HG02763 (cell line): ENCODE results near the gene PDLIM5.
"Not testable (repeated sequence)": the region's sequence is repeated elsewhere in the genome, so short reads cannot be mapped to it uniquely, and the experiment has no call there.

ENCODE experiments used
- ATAC-seq: cut with Tn5 transposase; IDR thresholded peaks from one replicate; pipeline ENCODE4 v1.9.1; 2021; ENCODE audit warnings: mild to moderate bottlenecking, moderate library complexity; ENCODE audit not compliant: unreplicated experiment

Gene PDLIM5, protein sequence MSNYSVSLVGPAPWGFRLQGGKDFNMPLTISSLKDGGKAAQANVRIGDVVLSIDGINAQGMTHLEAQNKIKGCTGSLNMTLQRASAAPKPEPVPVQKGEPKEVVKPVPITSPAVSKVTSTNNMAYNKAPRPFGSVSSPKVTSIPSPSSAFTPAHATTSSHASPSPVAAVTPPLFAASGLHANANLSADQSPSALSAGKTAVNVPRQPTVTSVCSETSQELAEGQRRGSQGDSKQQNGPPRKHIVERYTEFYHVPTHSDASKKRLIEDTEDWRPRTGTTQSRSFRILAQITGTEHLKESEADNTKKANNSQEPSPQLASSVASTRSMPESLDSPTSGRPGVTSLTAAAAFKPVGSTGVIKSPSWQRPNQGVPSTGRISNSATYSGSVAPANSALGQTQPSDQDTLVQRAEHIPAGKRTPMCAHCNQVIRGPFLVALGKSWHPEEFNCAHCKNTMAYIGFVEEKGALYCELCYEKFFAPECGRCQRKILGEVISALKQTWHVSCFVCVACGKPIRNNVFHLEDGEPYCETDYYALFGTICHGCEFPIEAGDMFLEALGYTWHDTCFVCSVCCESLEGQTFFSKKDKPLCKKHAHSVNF

DNA sequence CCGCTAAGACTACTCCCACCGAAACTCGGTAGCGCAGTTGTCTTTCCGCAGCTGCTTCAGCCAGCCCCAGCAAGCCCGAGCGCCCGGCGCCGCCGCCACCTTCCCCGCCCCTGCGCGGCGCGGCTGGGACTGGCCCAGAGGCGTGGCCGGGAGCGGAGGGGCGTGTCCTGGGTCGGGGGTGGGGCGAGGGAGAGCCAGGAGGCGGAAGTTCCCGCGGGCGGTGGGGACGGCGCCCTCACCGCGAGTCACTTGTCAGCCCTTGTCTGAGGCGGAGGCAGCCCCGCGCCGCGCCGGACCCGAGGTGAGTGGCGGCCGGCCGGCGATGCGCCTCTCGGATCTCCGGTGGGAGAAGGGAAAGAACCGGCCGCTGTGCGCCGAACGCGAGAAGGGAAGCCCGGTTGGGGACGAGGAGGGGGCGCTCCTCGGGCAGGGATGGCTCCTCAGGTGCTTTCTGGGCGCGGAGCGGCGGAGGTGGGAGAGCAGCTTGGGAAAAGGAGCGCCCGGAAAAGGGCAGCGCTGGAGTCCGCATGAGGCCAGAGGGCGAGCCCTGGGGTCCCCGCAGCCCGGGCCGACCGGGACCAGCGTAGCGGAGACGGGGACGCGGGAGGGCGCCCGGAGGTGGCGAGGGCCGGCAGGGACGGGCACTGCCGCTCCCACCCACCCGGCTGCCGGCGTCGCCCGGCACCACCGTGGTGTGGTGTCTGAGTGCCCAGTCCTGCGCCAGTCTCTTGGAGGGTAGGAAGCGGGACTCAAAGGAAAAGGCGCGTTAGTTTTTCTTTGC, at the start of gene PDLIM5:
TSS of gene PDLIM5 (plus strand) at position 248 of the 781 bp plus-strand sequence. CDS start 3,347 bp downstream, outside the sequence.
- peak; percentile 91 for ATAC-seq

- not testable (repeated sequence) for ATAC-seq
These were observed 49.3 kb upstream of the PDLIM5 start for GRCh38 chr4:94402439-94402838.

GRCh38 chr4:94403751-94404150, 48.0 kb upstream of the PDLIM5 start:
- no peak for ATAC-seq

GRCh38 chr4:94406668-94407437, 44.9 kb upstream of the PDLIM5 start:
- peak; percentile 84 for ATAC-seq

GRCh38 chr4:94407846-94408245, 43.9 kb upstream of the PDLIM5 start:
- no peak for ATAC-seq

DNA sequence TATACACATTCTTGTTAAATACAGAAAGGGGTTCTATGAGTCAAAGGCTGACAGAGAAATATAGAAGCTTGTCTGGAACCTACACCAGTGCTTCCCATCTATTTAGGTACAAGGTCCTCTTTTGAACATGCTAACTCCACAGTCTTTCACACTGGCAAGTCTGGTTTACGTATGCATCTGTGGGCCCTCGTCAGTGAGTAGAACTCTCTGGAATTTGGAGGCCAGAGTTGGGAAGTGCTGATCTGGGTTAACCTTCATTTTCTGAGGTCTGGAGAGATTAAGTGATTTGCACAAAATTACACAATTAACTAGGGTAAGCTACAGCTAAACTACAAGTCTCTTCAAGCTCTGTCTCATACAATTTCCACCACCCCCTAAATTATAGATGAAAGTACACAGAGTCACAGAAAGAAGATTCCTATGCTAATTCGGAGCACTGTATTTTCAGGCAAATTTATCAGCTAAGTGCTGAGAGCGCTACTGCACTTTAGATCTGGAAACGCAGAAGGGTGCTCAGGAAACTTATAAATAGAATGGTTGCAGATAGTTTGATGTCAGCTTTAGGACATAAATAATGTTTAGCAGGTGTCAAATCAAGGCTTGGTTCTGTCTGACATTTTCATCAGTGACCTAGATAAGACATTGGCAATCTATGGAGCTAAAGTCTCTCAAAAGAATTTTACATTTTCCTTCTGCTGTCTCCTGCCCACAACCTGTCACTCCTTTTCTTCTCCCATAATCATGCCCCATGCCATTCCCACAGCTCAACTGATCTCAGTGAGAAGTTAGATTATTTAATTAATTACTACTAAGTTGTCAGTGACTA, 43.0 kb upstream of the PDLIM5 start:
- no peak for ATAC-seq

DNA sequence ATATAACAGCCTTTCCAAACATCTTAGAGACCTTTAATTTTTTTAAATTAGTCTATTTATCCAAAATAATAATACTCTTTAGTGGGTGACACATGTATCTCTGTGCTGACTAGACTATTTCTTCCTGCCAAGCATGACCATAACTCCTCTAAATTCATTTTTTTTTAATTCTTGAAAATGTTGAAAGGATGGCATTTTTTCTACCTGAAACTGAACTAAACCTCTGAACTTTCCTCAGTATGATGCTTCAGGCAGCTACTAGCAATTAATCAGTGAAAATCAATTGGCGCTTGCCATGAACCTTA, 42.4 kb upstream of the PDLIM5 start:
- ATAC-seq, result no peak

- no peak for ATAC-seq
These were observed 41.8 kb upstream of the PDLIM5 start for GRCh38 chr4:94409962-94410361.

GRCh38 chr4:94410678-94411206, 41.0 kb upstream of the PDLIM5 start:
- no peak for ATAC-seq

GRCh38 chr4:94411296-94411695, 40.4 kb upstream of the PDLIM5 start:
- no peak for ATAC-seq

GRCh38 chr4:94412019-94412657, 39.6 kb upstream of the PDLIM5 start:
- no peak for ATAC-seq

DNA sequence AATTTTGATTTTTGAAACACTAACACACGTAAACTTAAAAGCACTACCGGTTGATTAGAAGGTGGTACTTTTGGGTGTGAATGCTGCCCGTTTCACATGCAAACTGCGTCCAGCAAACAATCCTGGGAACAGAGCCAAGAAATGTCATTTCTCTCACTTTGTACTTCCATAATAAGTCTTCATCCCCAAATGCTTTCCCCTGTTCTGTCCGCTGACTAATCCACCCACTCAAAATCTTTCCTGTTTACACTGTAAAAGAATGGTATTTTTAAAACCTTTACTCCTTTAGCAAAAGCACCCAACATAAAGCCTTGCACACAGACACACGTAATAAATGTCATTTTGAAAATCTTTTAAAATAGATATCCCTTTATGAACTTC, 39.1 kb upstream of the PDLIM5 start:
- no peak for ATAC-seq

DNA sequence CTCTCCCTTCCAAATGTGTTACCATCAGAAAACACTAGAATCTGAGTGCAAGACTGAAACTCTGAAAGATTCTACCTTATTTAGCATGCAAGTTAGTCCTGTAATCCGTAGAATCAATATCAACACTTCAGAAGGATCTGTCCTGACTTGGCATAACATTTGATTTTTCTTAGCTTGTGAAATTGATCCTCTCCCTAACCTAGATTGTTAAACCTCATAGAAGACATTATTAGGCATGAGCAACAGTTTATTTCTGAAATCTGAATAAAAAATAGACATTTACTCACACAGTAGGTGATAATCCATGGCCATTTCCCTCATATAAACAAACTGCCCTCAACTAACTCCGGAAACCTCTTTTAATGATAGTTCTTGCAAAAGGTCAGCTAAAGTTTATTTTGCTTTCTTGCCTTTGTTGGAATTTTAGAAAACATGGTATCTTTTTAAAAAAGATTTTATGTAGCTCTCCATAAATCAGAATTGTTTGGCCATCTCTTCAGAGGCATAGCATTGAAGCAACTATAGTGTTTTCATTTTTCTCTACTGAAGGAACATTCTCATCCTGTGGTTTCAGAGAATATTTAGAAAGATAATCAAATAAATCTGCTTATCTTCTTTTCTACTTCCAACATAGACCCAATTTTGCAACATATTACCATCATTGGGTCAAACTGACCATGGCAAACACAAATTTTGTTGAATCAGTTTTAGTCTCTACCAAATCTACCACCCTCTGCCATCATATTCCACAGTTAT, 38.5 kb upstream of the PDLIM5 start:
- no peak for ATAC-seq

DNA sequence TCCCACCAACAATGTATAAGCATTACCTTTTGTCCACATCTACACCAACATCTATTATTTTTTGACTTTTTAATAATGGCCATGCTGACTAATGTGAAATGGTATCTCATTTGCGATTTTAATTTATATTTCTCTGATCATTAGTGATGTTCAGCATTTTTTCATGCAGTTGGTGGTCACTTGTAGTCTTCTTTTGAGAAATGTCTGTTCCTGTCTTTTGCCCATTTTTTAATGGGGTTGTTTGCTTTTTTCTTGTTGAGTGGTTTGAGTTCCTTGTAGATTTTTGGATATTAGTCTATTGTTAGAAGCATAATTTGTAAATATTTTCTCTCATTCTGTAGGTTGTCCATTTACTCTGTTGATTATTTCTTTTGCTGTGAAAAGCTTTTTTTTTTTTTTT, 36.8 kb upstream of the PDLIM5 start:
- no peak for ATAC-seq

GRCh38 chr4:94415448-94415847, 36.3 kb upstream of the PDLIM5 start:
- no peak for ATAC-seq

DNA sequence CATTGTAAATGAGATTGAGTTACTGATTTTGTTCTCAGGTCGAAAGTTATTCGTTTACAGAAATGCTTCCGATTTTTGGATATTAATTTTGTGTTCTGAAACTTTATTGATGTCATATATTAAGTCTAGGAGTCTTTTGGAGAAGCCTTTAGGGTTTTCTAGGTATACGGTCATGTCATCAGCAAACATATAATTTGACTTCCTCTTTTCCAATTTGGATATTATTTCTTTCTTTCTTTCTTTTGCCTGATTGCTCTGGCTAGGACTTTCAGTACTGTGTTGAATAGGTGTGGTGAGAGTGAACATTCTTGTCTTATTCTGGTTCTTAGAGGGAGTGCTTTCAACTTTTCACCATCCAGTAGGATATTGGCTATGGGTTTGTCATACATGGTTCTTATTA, 35.4 kb upstream of the PDLIM5 start:
- ATAC-seq, result no peak

DNA sequence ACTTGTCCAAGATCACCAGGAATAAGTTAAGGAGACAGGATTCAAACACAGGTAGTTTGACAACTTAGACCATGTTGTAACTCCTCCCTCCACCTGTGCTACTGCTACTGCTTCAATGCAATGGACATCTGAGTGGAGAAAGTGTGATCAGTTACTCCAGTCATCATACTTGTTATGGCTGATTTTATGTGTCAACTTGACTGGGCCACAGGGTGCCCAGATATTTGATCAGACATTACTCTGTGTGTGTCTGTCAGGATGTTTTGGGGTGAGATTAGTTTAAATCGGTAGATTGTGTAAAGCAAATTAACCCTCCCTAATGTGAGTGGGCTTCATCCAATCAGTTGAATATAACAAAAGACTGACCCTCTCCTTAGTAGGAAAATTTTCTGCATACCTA, 34.8 kb upstream of the PDLIM5 start:
- no peak for ATAC-seq

GRCh38 chr4:94419549-94419948, 32.2 kb upstream of the PDLIM5 start:
- no peak for ATAC-seq

DNA sequence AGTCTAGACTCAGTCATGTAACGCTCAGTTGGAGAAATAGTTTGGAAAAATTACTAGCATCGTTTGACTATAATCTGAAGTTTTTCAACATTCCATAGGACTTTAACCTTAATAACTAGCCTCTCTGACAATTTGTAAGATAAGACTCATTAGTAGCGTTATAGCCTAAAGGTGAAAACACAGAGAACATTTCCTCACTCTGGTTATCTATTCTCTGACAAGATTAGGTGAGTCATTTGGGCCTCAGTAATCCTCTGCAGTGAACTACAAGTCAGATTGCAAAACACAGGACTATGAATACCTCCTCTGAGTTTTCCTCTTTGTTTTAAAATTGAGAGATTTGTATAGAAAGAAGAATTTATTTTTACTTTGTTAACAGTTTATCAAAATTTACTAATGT, 31.8 kb upstream of the PDLIM5 start:
- no peak for ATAC-seq
